Activated CD4-positive, alpha-beta T cell treated with anti-CD3 and anti-CD28 coated beads, Interleukin-2, amount 10 ng/mL, durations not matched to agents 7 days and 5 days (primary cell): ENCODE results near the gene EDA. TPM values are rescaled to one million over a fixed set of nuclear protein-coding genes. Genes with fewer than 3 reads are reported as not detected.

Experiments used
- CTCF ChIA-PET: fragments of 350-600 bp; sonication (Branson Sonifier 250); formaldehyde crosslinking; loops from one replicate; lab custom pipeline; 2021; ENCODE audit warnings: antibody characterized with exemption; lab: Charles Lee
- POLR2A ChIA-PET: fragments of 350-600 bp; sonication (Branson Sonifier 250); formaldehyde crosslinking; loops from one replicate; lab custom pipeline; 2021; ENCODE audit warnings: antibody characterized with exemption; lab: Charles Lee
- DNase-seq: peaks from one replicate; pipeline ENCODE4 v3.0.0-alpha.2; 2020
- H3K27ac Mint-ChIP-seq: one replicate; pipeline ENCODE4 v1.8.0; 2021; ENCODE audit warnings: mild to moderate bottlenecking, moderate library complexity, mixed read lengths
- H3K27me3 Mint-ChIP-seq: one replicate; pipeline ENCODE4 v1.8.0; 2021; ENCODE audit warnings: mixed read lengths
- H3K36me3 Mint-ChIP-seq: one replicate; pipeline ENCODE4 v1.8.0; 2021; ENCODE audit warnings: low read depth, mixed read lengths
- H3K4me1 Mint-ChIP-seq: one replicate; pipeline ENCODE4 v1.8.0; 2021; ENCODE audit warnings: mixed read lengths
- H3K4me3 Mint-ChIP-seq: one replicate; pipeline ENCODE4 v1.8.0; 2021; ENCODE audit warnings: mild to moderate bottlenecking, moderate library complexity, mixed read lengths
- H3K9me3 Mint-ChIP-seq: one replicate; pipeline ENCODE4 v1.8.0; 2021; ENCODE audit warnings: mixed read lengths
- total RNA-seq, 2 experiments: library from RNA; stranded (reverse); gene quantifications; one replicate each; pipeline ENCODE4 v1.2.3, GENCODE V29; 2021

Gene EDA
- total RNA-seq, 2 experiments from 2014 or later = 1.4 to 1.9 TPM

- CTCF ChIA-PET = no interaction called here
These were observed 11.8 kb downstream of the EDA start for GRCh38 chrX:69627744-69628143.

GRCh38 chrX:69630147-69630546 is 14.2 kb downstream of the EDA start:
- H3K36me3 Mint-ChIP-seq = no peaks in the 10 kb centered on the region
- ChIA-PET POLR2A (no interaction called here), CTCF (no interaction called here)
- no peak for DNase-seq
- peaks cover 6% of the 10 kb centered on the region for H3K4me1 Mint-ChIP-seq
- no peak overlapping the region for H3K4me3 Mint-ChIP-seq
- peaks cover 3% of the 10 kb centered on the region for H3K27me3 Mint-ChIP-seq
- H3K27ac Mint-ChIP-seq = no peak overlapping the region
- no peaks in the 10 kb centered on the region for H3K9me3 Mint-ChIP-seq

More at GRCh38 chrX:69627744-69628143, 11.8 kb downstream of the EDA start:
- Mint-ChIP-seq H3K36me3 (no peaks in the 10 kb centered on the region), H3K4me1 (peaks cover 6% of the 10 kb centered on the region), H3K9me3 (no peaks in the 10 kb centered on the region), H3K27me3 (peaks cover 3% of the 10 kb centered on the region), H3K4me3 (no peak overlapping the region), H3K27ac (no peak overlapping the region)
- no peak for DNase-seq
- POLR2A ChIA-PET = interaction anchor here (0.6 kb wide), 1 partner anchor 538 kb away, joined by 4 read pairs; no protein-coding TSS in a partner anchor

- POLR2A ChIA-PET = no interaction called here
- Mint-ChIP-seq H3K4me3 (no peak overlapping the region), H3K27ac (no peak overlapping the region), H3K27me3 (no peaks in the 10 kb centered on the region), H3K4me1 (no peaks in the 10 kb centered on the region), H3K36me3 (no peaks in the 10 kb centered on the region), H3K9me3 (peaks cover 4% of the 10 kb centered on the region)
- CTCF ChIA-PET = no interaction called here
- DNase-seq = no peak
These were observed 48.8 kb downstream of the EDA start for GRCh38 chrX:69664693-69665092.

- Mint-ChIP-seq H3K36me3 (no peaks in the 10 kb centered on the region), H3K27ac (no peak overlapping the region), H3K4me1 (no peaks in the 10 kb centered on the region), H3K27me3 (no peaks in the 10 kb centered on the region), H3K9me3 (peaks cover 7% of the 10 kb centered on the region), H3K4me3 (no peak overlapping the region)
- POLR2A ChIA-PET = no interaction called here
- DNase-seq = no peak
- CTCF ChIA-PET = no interaction called here
These were observed 54.2 kb downstream of the EDA start for GRCh38 chrX:69670001-69670555.

- Mint-ChIP-seq H3K36me3 (no peaks in the 10 kb centered on the region), H3K4me3 (no peak overlapping the region), H3K9me3 (peaks cover 7% of the 10 kb centered on the region), H3K27ac (no peak overlapping the region), H3K27me3 (no peaks in the 10 kb centered on the region), H3K4me1 (no peaks in the 10 kb centered on the region)
- CTCF ChIA-PET = no interaction called here
- POLR2A ChIA-PET = no interaction called here
- no peak for DNase-seq
These were observed 59.0 kb downstream of the EDA start for GRCh38 chrX:69674891-69675290.

GRCh38 chrX:69705818-69706217 is 89.9 kb downstream of the EDA start:
- H3K4me1 Mint-ChIP-seq = no peaks in the 10 kb centered on the region
- H3K27me3 Mint-ChIP-seq = no peaks in the 10 kb centered on the region
- H3K4me3 Mint-ChIP-seq = no peak overlapping the region
- ChIA-PET POLR2A (no interaction called here), CTCF (no interaction called here)
- no peaks in the 10 kb centered on the region for H3K36me3 Mint-ChIP-seq
- peaks cover 6% of the 10 kb centered on the region for H3K9me3 Mint-ChIP-seq
- no peak for DNase-seq
- no peak overlapping the region for H3K27ac Mint-ChIP-seq

- ChIA-PET CTCF (no interaction called here), POLR2A (no interaction called here)
- DNase-seq = no peak
- H3K4me1 Mint-ChIP-seq = no peaks in the 10 kb centered on the region
- H3K27me3 Mint-ChIP-seq = no peaks in the 10 kb centered on the region
- peaks cover 2% of the 10 kb centered on the region for H3K9me3 Mint-ChIP-seq
- H3K27ac Mint-ChIP-seq = no peak overlapping the region
- no peaks in the 10 kb centered on the region for H3K36me3 Mint-ChIP-seq
- H3K4me3 Mint-ChIP-seq = no peak overlapping the region
These were observed 102.2 kb downstream of the EDA start for GRCh38 chrX:69718102-69718501.

- ChIA-PET CTCF (no interaction called here), POLR2A (no interaction called here)
- Mint-ChIP-seq H3K27me3 (no peaks in the 10 kb centered on the region), H3K36me3 (no peaks in the 10 kb centered on the region), H3K4me3 (no peak overlapping the region), H3K9me3 (no peaks in the 10 kb centered on the region), H3K4me1 (no peaks in the 10 kb centered on the region), H3K27ac (no peak overlapping the region)
- no peak for DNase-seq
These were observed 108.4 kb downstream of the EDA start for GRCh38 chrX:69724307-69724706.

- Mint-ChIP-seq H3K4me3 (no peak overlapping the region), H3K4me1 (no peaks in the 10 kb centered on the region), H3K27me3 (no peaks in the 10 kb centered on the region), H3K27ac (no peak overlapping the region), H3K36me3 (no peaks in the 10 kb centered on the region), H3K9me3 (peaks cover 5% of the 10 kb centered on the region)
- no peak for DNase-seq
- CTCF ChIA-PET = no interaction called here
- POLR2A ChIA-PET = no interaction called here
These were observed 124.4 kb downstream of the EDA start for GRCh38 chrX:69740317-69740716.

GRCh38 chrX:69741721-69742120 is 125.8 kb downstream of the EDA start:
- no peaks in the 10 kb centered on the region for H3K4me1 Mint-ChIP-seq
- CTCF ChIA-PET = no interaction called here

GRCh38 chrX:69746051-69746450 is 130.1 kb downstream of the EDA start:
- Mint-ChIP-seq H3K4me3 (no peak overlapping the region), H3K27ac (no peak overlapping the region), H3K4me1 (no peaks in the 10 kb centered on the region), H3K36me3 (no peaks in the 10 kb centered on the region), H3K9me3 (peaks cover 4% of the 10 kb centered on the region), H3K27me3 (no peaks in the 10 kb centered on the region)
- DNase-seq = no peak
- POLR2A ChIA-PET = no interaction called here
- CTCF ChIA-PET = no interaction called here

More at GRCh38 chrX:69741721-69742120, 125.8 kb downstream of the EDA start:
- no peaks in the 10 kb centered on the region for H3K36me3 Mint-ChIP-seq
- H3K27ac Mint-ChIP-seq = no peak overlapping the region
- no peak for DNase-seq
- H3K4me3 Mint-ChIP-seq = no peak overlapping the region
- no peaks in the 10 kb centered on the region for H3K27me3 Mint-ChIP-seq
- POLR2A ChIA-PET = no interaction called here
- peaks cover 5% of the 10 kb centered on the region for H3K9me3 Mint-ChIP-seq

- no peak overlapping the region for H3K27ac Mint-ChIP-seq
These were observed 132.1 kb downstream of the EDA start for GRCh38 chrX:69748055-69748454.

GRCh38 chrX:69759921-69760625 is 144.2 kb downstream of the EDA start:
- Mint-ChIP-seq H3K36me3 (no peaks in the 10 kb centered on the region), H3K4me3 (no peak overlapping the region), H3K9me3 (no peaks in the 10 kb centered on the region), H3K4me1 (no peaks in the 10 kb centered on the region), H3K27me3 (no peaks in the 10 kb centered on the region), H3K27ac (no peak overlapping the region)
- no peak for DNase-seq
- CTCF ChIA-PET = no interaction called here
- POLR2A ChIA-PET = no interaction called here

More at GRCh38 chrX:69748055-69748454, 132.1 kb downstream of the EDA start:
- ChIA-PET CTCF (no interaction called here), POLR2A (no interaction called here)
- no peaks in the 10 kb centered on the region for H3K36me3 Mint-ChIP-seq
- H3K4me3 Mint-ChIP-seq = no peak overlapping the region
- no peak for DNase-seq
- H3K4me1 Mint-ChIP-seq = no peaks in the 10 kb centered on the region
- no peaks in the 10 kb centered on the region for H3K27me3 Mint-ChIP-seq
- H3K9me3 Mint-ChIP-seq = no peaks in the 10 kb centered on the region

GRCh38 chrX:69761633-69762032 is 145.7 kb downstream of the EDA start:
- no peaks in the 10 kb centered on the region for H3K4me1 Mint-ChIP-seq
- CTCF ChIA-PET = no interaction called here
- POLR2A ChIA-PET = no interaction called here
- no peaks in the 10 kb centered on the region for H3K27me3 Mint-ChIP-seq
- no peaks in the 10 kb centered on the region for H3K9me3 Mint-ChIP-seq
- H3K27ac Mint-ChIP-seq = no peak overlapping the region
- no peaks in the 10 kb centered on the region for H3K36me3 Mint-ChIP-seq
- DNase-seq = no peak
- no peak overlapping the region for H3K4me3 Mint-ChIP-seq
